ENCODE data around the gene LMX1B.

DNA sequence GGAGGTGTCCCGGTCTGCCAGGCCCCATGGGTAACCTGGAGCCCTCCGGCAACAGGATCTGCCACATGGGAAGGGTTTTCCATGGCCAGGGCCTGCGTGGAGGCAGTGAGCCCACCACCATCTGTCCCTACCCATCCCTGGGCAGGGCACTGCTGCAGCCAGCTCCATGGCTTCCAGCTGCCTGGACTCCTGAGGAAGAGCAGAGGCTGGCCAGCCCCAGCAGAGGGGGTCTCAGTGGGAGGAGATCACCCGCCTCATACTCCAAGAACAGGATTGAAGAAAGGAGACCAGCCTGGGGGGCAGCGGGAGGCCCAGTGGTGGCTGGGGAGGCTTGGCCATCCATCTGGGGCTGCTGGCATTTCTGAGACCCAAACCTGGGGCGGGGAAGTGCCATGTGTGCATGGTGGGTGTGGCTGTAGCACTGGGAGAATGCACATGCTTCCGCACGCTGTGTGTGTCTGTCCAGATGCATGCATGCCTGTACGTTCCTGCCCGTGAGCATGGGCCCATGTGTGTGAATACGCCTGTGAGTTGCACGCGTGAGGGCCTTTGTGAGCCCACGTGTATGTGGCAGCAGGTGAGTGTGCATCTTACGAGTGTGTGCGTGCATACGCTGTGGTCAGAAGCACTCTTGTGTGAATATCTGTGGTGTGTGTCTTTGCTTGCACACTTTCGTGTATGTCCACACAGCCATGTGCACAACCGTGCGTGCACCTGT lies 78.5 kb downstream of the LMX1B start:
- TF ChIP-seq CHD1 (IDR thresholded peaks at IDR 0.05; ENCODE audit: low read depth, low read length) (no peak), POLR2A (IDR thresholded peaks at IDR 0.05; ENCODE audit: low read depth, low read length) (no peak), RAD21 (IDR thresholded peaks at IDR 0.05; ENCODE audit: low read length) (no peak), RCOR1 (IDR thresholded peaks at IDR 0.05; ENCODE audit: insufficient replicate concordance, low read length) (no peak), CEBPB (IDR thresholded peaks at IDR 0.05; ENCODE audit: low read depth, low read length) (no peak), SMC3 (IDR thresholded peaks at IDR 0.05; ENCODE audit: low read depth, low read length) (no peak), FOS (IDR thresholded peaks at IDR 0.05; ENCODE audit: low read depth, low read length) (no peak), MAZ (IDR thresholded peaks at IDR 0.05; ENCODE audit: borderline replicate concordance, low read depth, low read length) (no peak), BHLHE40 (IDR thresholded peaks at IDR 0.05; ENCODE audit: low read depth, low read length) (no peak)
- TF ChIP-seq, protein P1, sequence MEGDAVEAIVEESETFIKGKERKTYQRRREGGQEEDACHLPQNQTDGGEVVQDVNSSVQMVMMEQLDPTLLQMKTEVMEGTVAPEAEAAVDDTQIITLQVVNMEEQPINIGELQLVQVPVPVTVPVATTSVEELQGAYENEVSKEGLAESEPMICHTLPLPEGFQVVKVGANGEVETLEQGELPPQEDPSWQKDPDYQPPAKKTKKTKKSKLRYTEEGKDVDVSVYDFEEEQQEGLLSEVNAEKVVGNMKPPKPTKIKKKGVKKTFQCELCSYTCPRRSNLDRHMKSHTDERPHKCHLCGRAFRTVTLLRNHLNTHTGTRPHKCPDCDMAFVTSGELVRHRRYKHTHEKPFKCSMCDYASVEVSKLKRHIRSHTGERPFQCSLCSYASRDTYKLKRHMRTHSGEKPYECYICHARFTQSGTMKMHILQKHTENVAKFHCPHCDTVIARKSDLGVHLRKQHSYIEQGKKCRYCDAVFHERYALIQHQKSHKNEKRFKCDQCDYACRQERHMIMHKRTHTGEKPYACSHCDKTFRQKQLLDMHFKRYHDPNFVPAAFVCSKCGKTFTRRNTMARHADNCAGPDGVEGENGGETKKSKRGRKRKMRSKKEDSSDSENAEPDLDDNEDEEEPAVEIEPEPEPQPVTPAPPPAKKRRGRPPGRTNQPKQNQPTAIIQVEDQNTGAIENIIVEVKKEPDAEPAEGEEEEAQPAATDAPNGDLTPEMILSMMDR (conservative IDR thresholded peaks at IDR 0.05; ENCODE audit: low read depth, low read length): no peak
- TF ChIP-seq, protein P2, sequence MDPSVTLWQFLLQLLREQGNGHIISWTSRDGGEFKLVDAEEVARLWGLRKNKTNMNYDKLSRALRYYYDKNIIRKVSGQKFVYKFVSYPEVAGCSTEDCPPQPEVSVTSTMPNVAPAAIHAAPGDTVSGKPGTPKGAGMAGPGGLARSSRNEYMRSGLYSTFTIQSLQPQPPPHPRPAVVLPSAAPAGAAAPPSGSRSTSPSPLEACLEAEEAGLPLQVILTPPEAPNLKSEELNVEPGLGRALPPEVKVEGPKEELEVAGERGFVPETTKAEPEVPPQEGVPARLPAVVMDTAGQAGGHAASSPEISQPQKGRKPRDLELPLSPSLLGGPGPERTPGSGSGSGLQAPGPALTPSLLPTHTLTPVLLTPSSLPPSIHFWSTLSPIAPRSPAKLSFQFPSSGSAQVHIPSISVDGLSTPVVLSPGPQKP (IDR thresholded peaks at IDR 0.05; ENCODE audit: borderline replicate concordance, low read depth, low read length): no peak
- TF ChIP-seq, protein P3, sequence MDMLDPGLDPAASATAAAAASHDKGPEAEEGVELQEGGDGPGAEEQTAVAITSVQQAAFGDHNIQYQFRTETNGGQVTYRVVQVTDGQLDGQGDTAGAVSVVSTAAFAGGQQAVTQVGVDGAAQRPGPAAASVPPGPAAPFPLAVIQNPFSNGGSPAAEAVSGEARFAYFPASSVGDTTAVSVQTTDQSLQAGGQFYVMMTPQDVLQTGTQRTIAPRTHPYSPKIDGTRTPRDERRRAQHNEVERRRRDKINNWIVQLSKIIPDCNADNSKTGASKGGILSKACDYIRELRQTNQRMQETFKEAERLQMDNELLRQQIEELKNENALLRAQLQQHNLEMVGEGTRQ (IDR thresholded peaks at IDR 0.05; ENCODE audit: low read depth, low read length): no peak

Data from IMR-90 (cell line).